GM23248 (cell line): ENCODE results near the gene ADCY10.

ENCODE experiments used
- EZH2 ChIP-seq: fragments of 200-600 bp; sonication (generic); IDR thresholded peaks from 2 replicates; pipeline ENCODE4 v1.6.1; 2018; ENCODE audit warnings: antibody characterized with exemption, mild to moderate bottlenecking; ENCODE audit not compliant: insufficient read depth, poor library complexity, severe bottlenecking
- EZH2phosphoT487 ChIP-seq: fragments of 200-600 bp; sonication (generic); IDR thresholded peaks from 2 replicates; pipeline ENCODE4 v1.6.1; 2018; ENCODE audit warnings: antibody characterized with exemption, moderate library complexity, mild to moderate bottlenecking, low read depth; ENCODE audit not compliant: insufficient read depth

GRCh38 chr1:167763525-167764220 lies 150.3 kb downstream of the ADCY10 start:
- TF ChIP-seq EZH2, result no peak
- no peak for TF ChIP-seq EZH2phosphoT487
